HG03108 (cell line): ENCODE measurements around the gene GNG2.

Experiments used
- ATAC-seq: cut with Tn5 transposase; IDR thresholded peaks from one replicate; pipeline ENCODE4 v1.9.1; 2021; ENCODE audit warnings: moderate library complexity; ENCODE audit not compliant: unreplicated experiment

Gene GNG2

GRCh38 chr14:51860164-51860824 lies at the start of gene GNG2:
GNG2 (plus strand) TSS chr14:51860612; CDS start chr14:51950679, 90,067 bp downstream.
- peak; percentile 86 for ATAC-seq

GRCh38 chr14:51811706-51812105 lies 48.7 kb upstream of the GNG2 start:
- ATAC-seq: no peak

DNA sequence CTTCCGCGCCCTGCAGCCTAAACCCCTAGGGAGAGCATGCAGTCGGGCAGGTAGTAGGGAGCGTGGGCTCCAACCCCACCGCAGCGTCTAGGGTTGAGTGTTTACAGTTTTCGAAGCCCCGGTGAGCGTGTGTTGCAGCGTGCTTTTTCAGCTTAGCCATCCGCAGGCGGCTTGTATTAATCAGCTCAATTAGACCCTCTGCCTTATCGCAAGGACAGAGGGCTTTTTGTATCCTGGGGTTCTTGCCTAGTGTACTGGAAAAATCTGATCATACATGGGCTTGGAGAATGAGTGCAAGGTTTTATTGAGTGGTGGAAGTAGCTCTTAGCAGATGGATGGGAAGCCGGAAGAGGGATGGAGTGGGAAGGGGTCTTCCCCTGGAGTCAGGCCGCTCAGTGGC lies 44.4 kb upstream of the GNG2 start:
- ATAC-seq: no peak

GRCh38 chr14:51817326-51817725 lies 43.1 kb upstream of the GNG2 start:
- no peak for ATAC-seq

DNA sequence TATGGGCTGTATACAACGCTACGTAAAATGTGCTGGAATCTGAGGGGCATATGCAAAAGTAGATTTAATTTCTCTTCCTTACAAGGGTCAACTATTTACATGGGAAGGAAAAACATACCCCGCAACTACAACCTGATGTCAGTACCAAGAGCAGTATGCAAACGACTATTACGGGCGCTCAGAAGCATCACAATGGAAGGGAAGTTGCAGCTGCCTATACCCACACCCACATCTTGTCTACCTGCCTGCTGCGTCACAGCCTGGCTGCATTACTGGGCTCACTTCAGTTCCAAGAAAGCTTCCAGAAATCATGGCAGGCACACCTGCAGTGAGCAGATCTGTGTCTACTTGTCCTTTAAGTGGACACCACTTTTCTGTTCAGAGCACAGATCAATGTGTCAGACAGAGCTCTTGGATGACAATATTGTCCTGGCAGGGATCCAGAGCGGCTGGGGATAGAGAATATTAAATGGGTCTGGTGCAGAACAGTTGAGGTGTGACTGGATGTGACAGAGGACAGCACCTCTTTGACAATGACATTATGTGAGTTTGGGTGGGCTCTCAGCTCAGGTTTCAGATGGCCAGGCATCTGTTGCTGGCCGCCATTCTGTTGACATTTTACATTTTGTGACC lies 41.5 kb upstream of the GNG2 start:
- no peak for ATAC-seq

- ATAC-seq: no peak
Observed at GRCh38 chr14:51821822-51822221, 38.6 kb upstream of the GNG2 start.

- no peak for ATAC-seq
Observed at GRCh38 chr14:51822499-51822898, 37.9 kb upstream of the GNG2 start.

DNA sequence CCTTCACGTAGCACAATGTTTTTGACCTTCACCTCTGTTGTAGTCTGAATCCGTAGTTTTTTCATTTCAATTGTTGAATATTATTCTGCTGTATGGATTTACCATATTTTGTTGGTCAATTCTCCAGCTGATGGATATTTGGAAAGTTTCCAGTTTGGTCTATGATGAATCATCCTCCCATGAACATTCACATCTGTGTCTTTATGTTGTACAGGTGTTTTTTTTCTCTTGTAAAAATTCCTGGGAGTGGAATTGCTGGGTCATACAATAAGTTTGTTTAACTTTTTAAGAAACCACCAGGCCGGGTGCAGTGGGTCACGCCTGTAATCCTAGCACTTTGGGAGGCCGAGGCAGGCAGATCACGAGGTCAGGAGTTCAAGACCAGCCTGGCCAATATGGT lies 36.7 kb upstream of the GNG2 start:
- ATAC-seq: no peak

GRCh38 chr14:51824191-51824590 lies 36.2 kb upstream of the GNG2 start:
- ATAC-seq: no peak

DNA sequence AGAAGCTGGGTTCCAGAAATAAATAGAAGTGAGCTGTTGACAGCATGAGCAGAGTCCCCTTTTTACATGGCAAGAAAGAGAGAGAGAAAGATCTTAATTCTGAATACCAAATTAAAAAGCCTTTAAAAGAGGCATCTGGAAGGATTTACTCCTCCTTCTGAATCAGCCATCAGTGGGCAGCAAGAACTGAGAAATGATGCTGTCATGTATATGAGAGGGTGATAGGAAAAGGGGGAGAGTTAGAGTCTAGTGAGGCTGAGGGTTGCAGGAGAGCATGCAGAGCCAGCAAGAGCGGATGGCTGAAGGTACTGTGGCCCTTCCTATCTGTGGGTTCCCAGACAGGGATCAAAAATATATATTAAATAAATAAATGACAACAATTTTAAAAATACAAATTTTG lies 34.5 kb upstream of the GNG2 start:
- ATAC-seq: no peak

GRCh38 chr14:51828017-51828797 lies 32.2 kb upstream of the GNG2 start:
- peak; percentile 94 for ATAC-seq

DNA sequence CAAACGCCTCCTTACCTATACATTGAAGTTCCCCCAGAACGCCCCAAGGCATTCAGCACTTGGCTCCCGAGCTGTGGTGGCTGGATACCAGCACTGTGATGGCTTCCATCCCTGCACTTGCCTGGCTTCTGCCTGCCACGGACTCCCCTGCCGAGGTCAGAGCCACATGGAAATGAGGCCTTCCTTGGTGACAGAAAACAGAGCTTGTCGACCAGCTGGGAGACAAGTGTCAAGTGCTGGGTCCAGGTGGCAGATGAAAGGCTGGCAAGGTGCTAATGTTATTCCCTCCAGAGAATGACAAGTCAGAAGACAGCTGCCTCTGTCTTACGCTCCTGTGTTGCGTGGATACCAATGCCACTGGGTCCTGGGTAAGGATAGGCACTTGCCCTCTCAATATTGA lies 26.2 kb upstream of the GNG2 start:
- no peak for ATAC-seq

- no peak for ATAC-seq
Observed at GRCh38 chr14:51836417-51836816, 24.0 kb upstream of the GNG2 start.

DNA sequence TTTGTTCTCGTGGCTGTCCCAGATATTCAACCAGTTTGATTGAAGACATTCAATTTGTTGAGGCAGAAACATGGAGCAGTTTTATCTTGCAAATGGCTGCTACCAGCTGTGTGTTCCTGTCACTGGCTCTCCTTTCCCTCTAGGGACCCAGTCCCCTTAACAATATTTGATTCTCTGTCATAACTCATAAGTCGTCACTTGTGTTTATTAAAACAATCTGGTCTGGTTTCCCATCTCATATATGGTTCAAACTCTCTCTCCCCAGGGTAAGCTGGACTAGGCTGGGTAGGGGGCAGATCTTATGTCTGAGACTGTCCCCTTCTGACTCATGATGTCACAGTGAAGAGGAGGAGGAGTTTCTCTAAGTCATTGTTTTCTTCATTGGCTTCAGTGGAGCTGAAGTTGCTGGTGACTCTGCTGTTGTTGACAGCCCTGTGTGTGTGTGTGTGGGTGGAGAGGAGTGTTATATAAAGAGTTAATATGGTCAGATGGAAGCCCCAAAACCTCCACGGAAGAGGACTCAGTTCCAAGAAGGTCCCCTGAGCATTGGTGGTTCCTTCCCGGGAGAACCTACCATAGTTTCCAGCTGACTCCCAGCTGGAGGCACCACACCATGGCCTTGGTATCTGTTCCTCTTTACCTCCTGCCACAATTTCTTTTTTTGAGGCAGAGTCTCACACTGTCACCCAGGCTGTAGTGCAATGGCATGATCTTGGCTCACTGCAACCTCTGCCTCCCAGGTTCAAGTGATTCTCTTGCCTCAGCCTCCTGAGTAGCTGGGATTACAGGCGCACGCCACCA lies 16.1 kb upstream of the GNG2 start:
- ATAC-seq: peak; percentile 25

DNA sequence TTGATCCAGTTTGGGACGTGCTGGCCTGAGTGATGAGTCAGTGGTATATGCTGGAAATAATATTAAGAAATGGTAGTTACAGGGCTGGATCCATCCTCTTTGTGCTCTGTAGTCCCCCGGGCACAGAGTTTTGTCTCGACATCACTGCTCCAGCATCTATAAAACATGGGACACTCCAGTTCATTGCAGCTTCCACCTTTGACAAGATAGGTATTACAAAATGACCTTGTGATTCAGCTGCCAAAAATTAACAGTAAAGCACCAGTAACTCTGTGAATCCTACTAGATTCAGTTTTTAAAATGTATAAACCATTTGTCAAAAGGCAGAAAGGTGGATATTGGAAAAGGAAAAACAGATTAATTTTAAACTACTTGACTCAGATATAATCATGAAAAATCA lies 14.6 kb upstream of the GNG2 start:
- no peak for ATAC-seq

- ATAC-seq: peak; percentile 83
Observed at GRCh38 chr14:51846631-51847488, 13.6 kb upstream of the GNG2 start.

- ATAC-seq: no peak
Observed at GRCh38 chr14:51847489-51847796, 13.0 kb upstream of the GNG2 start.

GRCh38 chr14:51848120-51848519 lies 12.3 kb upstream of the GNG2 start:
- ATAC-seq: no peak

DNA sequence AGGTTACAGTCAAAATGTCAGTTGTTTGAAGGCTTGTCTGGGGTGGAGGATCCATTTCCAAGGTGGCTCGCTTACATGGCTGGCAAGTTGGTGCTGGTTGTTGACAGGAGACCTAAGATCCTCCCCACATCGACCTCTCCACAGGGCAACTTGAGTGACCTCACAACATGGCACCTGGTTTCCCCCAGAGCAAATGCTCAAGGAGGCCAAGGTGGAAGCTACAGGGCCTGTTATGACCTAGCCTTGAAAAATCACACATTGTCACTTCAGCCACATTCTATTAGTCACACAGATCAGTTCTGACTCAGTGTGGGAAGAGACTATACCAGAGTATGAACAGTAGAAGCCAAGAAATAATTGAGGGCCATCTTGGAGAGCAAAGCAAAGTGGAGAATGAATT lies 11.3 kb upstream of the GNG2 start:
- no peak for ATAC-seq

- ATAC-seq: no peak
Observed at GRCh38 chr14:51850651-51851050, 9.8 kb upstream of the GNG2 start.

DNA sequence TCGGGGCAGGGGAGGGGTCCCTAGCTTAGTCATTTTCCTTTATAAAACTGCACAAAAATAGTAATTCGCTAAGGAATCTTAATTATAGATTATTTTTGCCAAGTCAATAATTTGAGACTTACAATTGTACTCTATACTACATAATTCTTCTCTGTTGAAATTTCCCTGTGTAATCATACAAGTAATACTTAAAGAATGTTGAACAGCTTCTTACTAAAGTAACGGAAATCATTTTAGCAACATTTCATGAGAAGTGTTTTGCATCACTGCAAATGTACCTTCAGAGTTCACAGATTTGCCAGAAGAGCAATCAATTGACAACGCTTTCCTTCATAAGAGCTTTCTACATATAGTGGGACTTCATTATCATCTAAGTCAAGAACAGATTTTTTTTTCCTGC lies 7.9 kb upstream of the GNG2 start:
- ATAC-seq: no peak
